Measurements from ENCODE around the gene VWA7.

The VWA7 gene

DNA sequence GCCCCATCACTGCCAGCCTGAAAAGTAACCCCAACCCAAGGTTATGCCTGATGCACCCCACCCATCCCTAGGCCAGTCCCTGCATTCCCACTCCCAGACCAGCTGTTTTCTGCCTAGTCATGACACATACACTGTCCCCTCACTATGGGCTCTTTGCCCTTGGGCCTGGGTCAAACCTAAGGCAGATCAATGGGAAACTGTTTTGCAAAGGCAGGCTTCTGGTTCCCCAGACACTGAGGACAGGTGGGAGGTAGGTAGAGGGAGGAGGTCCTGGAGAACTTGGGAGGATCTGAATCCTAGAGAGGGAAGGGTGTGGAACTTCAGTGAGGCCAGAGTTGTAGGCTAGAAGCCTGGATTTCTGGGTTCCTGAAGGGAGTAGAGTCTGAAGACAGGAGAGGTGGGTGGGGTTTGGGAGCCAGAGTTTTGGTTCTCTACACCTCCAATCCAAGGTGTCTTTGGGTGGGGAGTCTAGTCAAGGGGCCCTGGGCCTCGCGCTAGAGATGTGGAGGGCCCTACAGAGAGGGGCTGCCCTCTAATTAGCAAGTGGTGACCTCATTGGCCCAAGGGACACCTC lies 42.8 kb downstream of the VWA7 start:
- in situ Hi-C loops (cut with HindIII; ENCODE audit: low sequenced_read_pairs) = loop anchor here (5.0 kb wide), 1 partner anchor 42 kb away; no protein-coding TSS in a partner anchor

DNA sequence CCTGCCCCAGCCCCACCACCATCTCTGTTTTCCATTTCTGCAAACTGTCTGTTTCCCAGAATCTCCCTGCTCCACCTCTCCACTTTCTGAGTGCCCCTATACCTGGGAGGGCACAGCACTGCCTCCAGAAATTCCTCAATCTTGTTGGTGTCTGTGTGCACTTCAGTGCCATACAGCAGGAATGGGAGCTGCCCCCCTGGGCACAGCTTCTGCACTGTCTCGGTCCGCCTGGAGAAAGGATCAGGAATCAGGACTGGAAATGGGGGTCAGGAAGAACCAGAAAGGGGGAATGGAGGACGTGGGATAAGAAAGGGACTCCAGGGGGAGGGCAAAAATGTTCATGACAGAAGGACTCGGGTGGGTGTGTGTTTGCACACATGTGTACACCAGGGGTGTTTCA lies 43.4 kb downstream of the VWA7 start:
- in situ Hi-C loops (cut with HindIII; ENCODE audit: low sequenced_read_pairs) = loop anchor here (5.0 kb wide), 1 partner anchor 41 kb away; no protein-coding TSS in a partner anchor

- in situ Hi-C loops (cut with HindIII; ENCODE audit: low sequenced_read_pairs) = loop anchor here (5.0 kb wide), 1 partner anchor 40 kb away; no protein-coding TSS in a partner anchor
These were observed 45.1 kb downstream of the VWA7 start for GRCh38 chr6:31732029-31732428.

DNA sequence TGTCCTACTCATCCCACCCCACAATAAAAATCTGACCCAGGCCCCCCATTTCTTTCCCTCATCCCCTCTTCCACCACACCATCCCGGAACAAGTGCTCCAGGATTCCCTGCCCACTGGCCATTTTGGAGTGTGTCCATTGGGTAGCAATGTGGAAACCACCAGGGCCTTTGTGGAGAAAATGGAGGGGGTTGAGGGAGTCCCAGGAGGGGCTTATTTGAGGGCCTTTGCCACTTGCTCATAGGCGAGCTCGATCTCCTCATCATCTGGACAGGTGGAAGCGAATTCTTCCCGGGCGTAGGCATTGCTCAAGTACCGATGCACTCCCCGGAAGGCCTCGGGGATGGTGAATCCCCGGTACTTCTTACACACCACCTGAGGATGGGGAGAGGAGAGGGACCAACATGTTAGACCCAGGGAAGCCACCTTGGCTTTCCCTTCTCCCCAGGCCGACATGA lies 46.5 kb downstream of the VWA7 start:
- in situ Hi-C loops (cut with HindIII; ENCODE audit: low sequenced_read_pairs) = loop anchor here (5.0 kb wide), 1 partner anchor 38 kb away; no protein-coding TSS in a partner anchor

- in situ Hi-C loops (cut with HindIII; ENCODE audit: low sequenced_read_pairs) = loop anchor here (5.0 kb wide), 1 partner anchor 38 kb away; no protein-coding TSS in a partner anchor
These were observed 47.0 kb downstream of the VWA7 start for GRCh38 chr6:31729979-31730630.

GRCh38 chr6:31729515-31729978 lies 47.6 kb downstream of the VWA7 start:
- in situ Hi-C loops (cut with HindIII; ENCODE audit: low sequenced_read_pairs) = no loop called here

GRCh38 chr6:31728767-31729514 lies 48.2 kb downstream of the VWA7 start, which contains the start of gene DDAH2:
Gene DDAH2 (minus strand): TSS chr6:31729299. CDS start chr6:31729161, 138 bp downstream.
- in situ Hi-C loops (cut with HindIII; ENCODE audit: low sequenced_read_pairs) = no loop called here

DNA sequence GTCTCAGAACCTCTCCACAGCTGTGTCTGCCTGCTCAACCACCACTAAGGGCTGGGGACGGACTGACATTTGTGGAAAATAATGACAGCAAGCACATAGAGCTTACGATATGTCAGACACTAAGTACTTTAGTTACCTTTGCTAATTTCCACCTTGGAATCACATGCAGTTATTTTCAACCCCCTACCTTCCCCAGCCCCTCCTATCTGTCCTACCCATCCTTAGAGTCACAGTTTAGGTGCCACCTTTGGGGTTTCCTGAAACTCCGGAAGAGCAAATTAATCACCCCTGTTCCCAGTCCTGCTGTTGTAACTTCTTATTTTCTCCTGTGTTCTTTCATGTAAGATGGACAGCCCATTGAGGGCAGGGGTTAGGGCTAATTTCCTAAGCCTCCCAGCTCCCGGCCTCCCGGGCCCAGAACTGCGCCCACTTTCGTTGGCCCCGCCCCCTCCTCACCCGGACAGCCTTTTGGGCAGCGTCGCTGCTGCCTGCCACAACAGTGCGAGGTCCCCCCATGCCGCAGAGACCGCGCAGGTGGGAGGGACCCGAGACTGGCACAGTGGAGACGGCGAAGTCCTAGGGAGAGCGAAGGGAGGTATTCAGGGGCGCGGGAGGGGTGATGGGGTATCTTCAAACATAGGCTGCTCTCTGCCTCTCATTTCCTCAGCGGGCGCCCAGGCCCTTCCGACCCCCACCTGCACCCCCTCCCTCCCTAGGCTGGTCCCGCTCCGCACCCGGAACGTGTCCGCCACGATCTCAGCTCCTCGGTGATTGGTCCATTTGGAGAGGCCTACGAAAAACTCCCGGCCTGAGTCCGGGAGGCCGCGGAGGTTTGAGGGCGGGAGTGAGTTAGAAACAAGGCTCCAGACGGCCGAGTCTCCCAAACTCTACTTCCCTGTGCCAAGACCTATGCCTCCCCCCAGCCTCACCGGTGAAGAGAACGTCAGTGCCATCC lies 49.1 kb downstream of the VWA7 start:
- in situ Hi-C loops (cut with HindIII; ENCODE audit: low sequenced_read_pairs) = no loop called here

DNA sequence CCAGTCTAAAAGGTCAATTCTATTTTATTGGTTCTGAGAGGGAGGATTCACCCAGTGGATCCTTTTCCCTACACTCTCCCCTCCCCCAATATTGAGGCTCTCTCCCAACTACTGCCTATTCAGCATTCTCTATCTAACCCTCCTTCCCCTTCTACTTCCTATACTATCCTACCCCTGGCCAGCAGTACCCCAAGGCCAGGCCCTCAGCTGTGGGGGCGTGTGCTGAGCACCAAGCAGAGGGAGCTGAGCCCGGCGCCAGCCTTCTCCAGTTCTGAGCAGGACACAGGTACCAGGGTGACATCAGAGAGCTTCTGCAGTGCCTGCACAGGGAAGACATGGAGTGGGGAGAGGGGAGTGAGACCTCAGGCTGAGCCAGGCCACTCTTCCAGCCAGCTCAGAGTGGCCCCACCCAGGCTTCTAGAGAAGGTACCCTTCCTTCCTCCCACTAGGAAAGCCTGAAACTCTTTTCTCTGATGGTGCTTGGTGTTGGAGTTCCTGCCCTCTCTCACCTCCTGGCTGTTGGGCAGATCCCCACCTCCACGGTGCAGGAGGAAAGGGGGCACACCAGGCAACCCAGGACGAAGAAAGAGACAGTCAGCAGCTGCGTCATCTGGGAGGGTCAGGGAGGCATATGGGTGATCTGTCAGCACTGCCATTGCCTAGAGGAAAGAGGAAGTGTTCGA lies 50.0 kb downstream of the VWA7 start:
- in situ Hi-C loops (cut with HindIII; ENCODE audit: low sequenced_read_pairs) = no loop called here

DNA sequence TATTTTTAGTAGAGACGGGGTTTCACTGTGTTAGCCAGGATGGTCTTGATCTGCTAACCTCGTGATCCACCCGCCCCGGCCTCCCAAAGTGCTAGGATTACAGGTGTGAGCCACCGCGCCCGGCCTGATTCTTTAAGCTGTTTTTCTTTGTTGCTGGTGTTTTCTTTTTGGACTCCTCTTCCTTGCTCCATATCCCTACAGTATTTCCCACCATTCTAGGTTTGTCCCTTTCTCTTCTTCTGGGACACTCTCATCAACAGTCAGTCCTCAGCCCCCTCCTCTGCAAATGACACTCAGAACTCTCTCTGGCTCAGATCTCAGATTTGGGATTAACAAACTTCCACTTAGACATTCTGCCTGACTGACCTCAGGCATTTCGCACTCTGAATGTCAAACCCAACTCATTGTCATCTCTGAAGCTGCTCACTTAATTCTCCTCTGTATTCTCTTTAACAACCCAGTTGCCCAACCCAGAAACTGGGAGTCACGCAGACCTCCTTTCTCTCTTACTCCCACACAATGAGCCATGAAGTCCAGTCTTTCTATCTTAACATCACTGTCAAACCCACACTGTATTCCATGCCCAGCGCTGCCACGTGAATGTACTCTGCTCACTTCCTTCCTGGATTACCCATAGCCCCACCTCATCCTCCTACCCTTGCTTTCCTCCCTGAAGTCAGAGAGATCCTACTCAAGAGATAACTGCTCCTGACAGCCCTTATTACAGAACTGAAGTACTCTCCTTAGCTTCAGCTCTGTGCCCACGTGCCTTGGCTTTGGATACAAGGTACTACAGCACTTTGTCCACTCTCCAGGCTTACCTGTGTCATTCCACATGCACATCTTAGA lies 51.4 kb downstream of the VWA7 start:
- in situ Hi-C loops (cut with HindIII; ENCODE audit: low sequenced_read_pairs) = no loop called here

GRCh38 chr6:31723980-31724691 lies 53.0 kb downstream of the VWA7 start:
- in situ Hi-C loops (cut with HindIII; ENCODE audit: low sequenced_read_pairs) = no loop called here

- in situ Hi-C loops (cut with HindIII; ENCODE audit: low sequenced_read_pairs) = no loop called here
These were observed 53.7 kb downstream of the VWA7 start, which contains the start of gene MPIG6B for GRCh38 chr6:31723245-31723979. Gene MPIG6B (plus strand): TSS chr6:31723373. CDS start chr6:31723384, 11 bp downstream.

DNA sequence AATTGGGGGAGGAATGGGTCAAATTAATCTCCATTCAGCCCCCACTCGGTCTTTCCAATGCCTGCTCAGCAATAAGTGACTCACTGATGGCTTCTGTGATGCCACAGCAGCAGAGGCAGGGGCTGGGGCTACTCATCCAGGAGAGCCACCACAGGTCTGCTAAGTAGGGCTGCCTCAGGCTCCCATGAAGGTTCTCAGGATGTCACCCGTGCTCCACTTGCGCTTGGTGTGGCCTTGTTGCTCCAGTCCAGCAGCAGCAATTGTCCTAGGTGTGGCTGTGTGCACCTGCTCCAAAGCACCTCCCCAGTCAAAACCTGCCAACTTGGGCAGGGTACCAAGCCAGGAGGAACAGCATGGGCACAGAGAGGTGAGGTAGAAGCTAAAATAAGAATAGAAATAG lies 55.0 kb downstream of the VWA7 start:
- in situ Hi-C loops (cut with HindIII; ENCODE audit: low sequenced_read_pairs) = no loop called here

GRCh38 chr6:31721351-31722020 lies 55.6 kb downstream of the VWA7 start, which contains the start of gene LY6G6C:
Gene LY6G6C (minus strand): TSS chr6:31721746. CDS start chr6:31721679, 67 bp downstream.
- in situ Hi-C loops (cut with HindIII; ENCODE audit: low sequenced_read_pairs) = no loop called here

DNA sequence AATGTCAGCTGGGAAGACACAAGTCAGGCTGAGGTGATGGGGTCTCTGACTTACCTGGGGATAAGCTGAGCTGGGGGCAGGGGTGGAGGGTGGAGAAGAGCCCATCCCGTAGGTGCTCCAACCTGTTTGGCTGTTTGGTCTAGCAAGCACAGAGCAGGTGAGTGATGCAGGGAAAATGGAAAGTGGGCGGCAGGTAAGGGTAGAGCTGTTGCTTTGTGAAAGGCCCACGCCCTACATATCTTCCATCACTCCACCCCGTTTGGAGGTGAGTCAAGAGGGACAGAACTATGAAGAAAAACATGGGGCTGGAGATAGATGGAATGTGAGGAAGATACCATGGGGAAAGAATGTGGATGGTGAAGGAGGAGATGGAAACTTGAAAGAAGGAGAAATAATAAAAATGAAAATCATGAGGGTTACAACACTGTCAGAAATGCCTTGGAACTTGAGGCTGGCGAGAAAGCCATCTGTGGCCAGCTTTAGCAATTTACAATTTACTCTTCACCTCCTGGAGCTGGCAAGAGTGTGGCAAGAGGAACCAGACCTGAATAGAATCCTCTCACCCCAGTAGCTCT lies 56.8 kb downstream of the VWA7 start:
- in situ Hi-C loops (cut with HindIII; ENCODE audit: low sequenced_read_pairs) = no loop called here

DNA sequence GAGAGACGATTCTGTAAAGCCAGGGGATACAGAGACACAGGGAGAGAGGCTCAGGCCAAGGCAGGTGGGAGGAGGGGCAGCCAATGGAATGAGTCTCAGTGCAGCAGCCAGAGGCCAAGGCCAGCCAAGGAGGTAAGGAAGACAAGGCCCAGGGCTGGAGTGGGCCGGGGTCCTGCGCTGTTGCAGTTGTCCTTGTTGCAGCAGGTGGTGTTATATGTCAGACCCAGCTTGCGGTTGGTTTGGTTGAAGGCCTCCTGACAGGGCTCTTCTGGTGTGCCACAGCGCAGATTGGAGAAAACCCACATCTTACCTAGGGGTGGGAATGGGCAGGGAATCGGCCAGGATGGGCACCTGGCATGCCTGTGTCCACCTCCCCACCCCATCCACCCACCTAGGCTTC lies 58.1 kb downstream of the VWA7 start:
- in situ Hi-C loops (cut with HindIII; ENCODE audit: low sequenced_read_pairs) = no loop called here

All from endothelial cell of hepatic sinusoid (primary cell).